Bronchus fibroblast of lung (primary cell): Measurements from ENCODE around the gene AMELX. TPM values are rescaled to one million over a fixed set of nuclear protein-coding genes. Genes with fewer than 3 reads are reported as not detected.

Source experiments
- total RNA-seq: library from RNA; depleted of rRNA; stranded (reverse); fragments of >200 nt; gene quantifications from 2 replicates; pipeline ENCODE4 v1.2.3, GENCODE V29; 2015

Gene AMELX
- not detected in 2 replicates for total RNA-seq

GRCh38 chrX:11293113-11293512, at the start of gene AMELX:
Gene AMELX (plus strand): TSS chrX:11293413. CDS start chrX:11294789, 1,376 bp downstream.

Other genes with a start within 250 kb of the AMELX start
- gene HCCS, start 182.1 kb upstream of the AMELX start, total RNA-seq: 8.8 and 13.3 TPM in 2 replicates